Neuronal stem cell (in vitro differentiated cells): ENCODE results near the gene AJUBA.

Experiments
- DNase-seq: peaks from one replicate; pipeline ENCODE4 v3.0.0-alpha.2; 2013; ENCODE audit warnings: low spot score
- H2AFZ ChIP-seq: one replicate; pipeline ENCODE4 v1.6.1; 2013; ENCODE audit warnings: mild to moderate bottlenecking, low read length, inconsistent platforms
- H2AK5ac ChIP-seq: 2 replicates; pipeline ENCODE4 v1.6.1; 2013; ENCODE audit warnings: low read depth, mild to moderate bottlenecking, inconsistent platforms, low read length, moderate library complexity, mixed read lengths
- H2BK120ac ChIP-seq: 2 replicates; pipeline ENCODE4 v1.6.1; 2013; ENCODE audit warnings: low read depth, mild to moderate bottlenecking, inconsistent platforms, low read length, moderate library complexity, mixed read lengths
- H2BK12ac ChIP-seq: one replicate; pipeline ENCODE4 v1.6.1; 2013; ENCODE audit warnings: low read length, inconsistent platforms
- H2BK15ac ChIP-seq: 2 replicates; pipeline ENCODE4 v1.6.1; 2013; ENCODE audit warnings: mild to moderate bottlenecking, low read length, inconsistent platforms, mixed read lengths
- H2BK5ac ChIP-seq: one replicate; pipeline ENCODE4 v1.6.1; 2013; ENCODE audit warnings: inconsistent platforms, mild to moderate bottlenecking, low read length, moderate library complexity
- H3K14ac ChIP-seq: one replicate; pipeline ENCODE4 v1.6.1; 2013; ENCODE audit warnings: low read length, inconsistent platforms
- H3K18ac ChIP-seq: 2 replicates; pipeline ENCODE4 v1.6.1; 2013; ENCODE audit warnings: low read length, inconsistent platforms
- H3K23ac ChIP-seq: 2 replicates; pipeline ENCODE4 v1.6.1; 2013; ENCODE audit warnings: low read depth, mild to moderate bottlenecking, mixed read lengths, low read length, inconsistent platforms; ENCODE audit not compliant: poor library complexity
- H3K27ac ChIP-seq: replicated peaks from 3 replicates; pipeline ENCODE4 v1.5.1; 2013; ENCODE audit warnings: low read length, inconsistent platforms
- H3K27me3 ChIP-seq, 3 experiments: 2 replicates each; pipeline ENCODE4 v1.6.1; 2013; ENCODE audit warnings: low read length in 3 of 3, mild to moderate bottlenecking in 2 of 3, inconsistent platforms in 1 of 3, low read depth in 1 of 3, mixed read lengths in 1 of 3, moderate library complexity in 1 of 3; ENCODE audit not compliant: control insufficient read depth in 3 of 3, insufficient read depth in 3 of 3
- H3K36me3 ChIP-seq, 2 donors: replicated peaks in 1 of 2; 2 replicates each; pipeline ENCODE4 v1.6.1; 2013; ENCODE audit warnings: low read length in 2 of 2; ENCODE audit not compliant: control insufficient read depth in 2 of 2, insufficient read depth in 2 of 2
- H3K4ac ChIP-seq: 2 replicates; pipeline ENCODE4 v1.6.1; 2013; ENCODE audit warnings: inconsistent platforms, mild to moderate bottlenecking, low read length, moderate library complexity
- H3K4me1 ChIP-seq, 2 donors: 1 replicate in 1 of 2; 2 replicates in 1 of 2; pipeline ENCODE4 v1.6.1; 2013; ENCODE audit warnings: low read length in 2 of 2, low read depth in 1 of 2; ENCODE audit not compliant: control insufficient read depth in 2 of 2, insufficient read depth in 1 of 2
- H3K4me2 ChIP-seq: one replicate; pipeline ENCODE4 v1.6.1; 2013; ENCODE audit warnings: mild to moderate bottlenecking, low read length, inconsistent platforms; ENCODE audit not compliant: insufficient read depth, poor library complexity, severe bottlenecking
- H3K4me3 ChIP-seq, 2 donors: 2 replicates each; pipeline ENCODE4 v1.5.1; 2013; ENCODE audit warnings: low read length in 2 of 2, mild to moderate bottlenecking in 2 of 2, inconsistent platforms in 1 of 2, moderate library complexity in 1 of 2
- H3K79me1 ChIP-seq: one replicate; pipeline ENCODE4 v1.6.1; 2013; ENCODE audit warnings: low read depth, mild to moderate bottlenecking, inconsistent platforms, low read length, moderate library complexity
- H3K9ac ChIP-seq: one replicate; pipeline ENCODE4 v1.6.1; 2013; ENCODE audit warnings: mild to moderate bottlenecking, low read depth, low read length, inconsistent platforms; ENCODE audit not compliant: poor library complexity
- H3K9me3 ChIP-seq, 2 donors: replicated peaks in 1 of 2; 2 replicates each; pipeline versions ENCODE3 to v1.6.1; 2013; ENCODE audit warnings: low read length in 2 of 2, mild to moderate bottlenecking in 2 of 2, inconsistent platforms in 1 of 2, low read depth in 1 of 2, mixed read lengths in 1 of 2, moderate library complexity in 1 of 2; ENCODE audit not compliant: control insufficient read depth in 2 of 2, insufficient read depth in 1 of 2
- H4K8ac ChIP-seq: one replicate; pipeline ENCODE4 v1.6.1; 2013; ENCODE audit warnings: low read depth, mild to moderate bottlenecking, inconsistent platforms, low read length, moderate library complexity
- H4K91ac ChIP-seq: one replicate; pipeline ENCODE4 v1.6.1; 2013; ENCODE audit warnings: low read length, low read depth, mild to moderate bottlenecking, inconsistent platforms; ENCODE audit not compliant: poor library complexity
- WGBS, 2 donors: extraction: QIAGEN DNeasy Blood & Tissue Kit; methylation state at CpG; one replicate each; pipeline ENCODE4 v1.1.7; 2013; ENCODE audit warnings: missing lambda C conversion rate in 2 of 2, mixed read lengths in 1 of 2; ENCODE audit not compliant: insufficient read length in 2 of 2, insufficient replicate concordance in 1 of 2; ENCODE audit errors: extremely low coverage in 2 of 2; 5-methylcytosine and 5-hydroxymethylcytosine counted together

Gene AJUBA

DNA sequence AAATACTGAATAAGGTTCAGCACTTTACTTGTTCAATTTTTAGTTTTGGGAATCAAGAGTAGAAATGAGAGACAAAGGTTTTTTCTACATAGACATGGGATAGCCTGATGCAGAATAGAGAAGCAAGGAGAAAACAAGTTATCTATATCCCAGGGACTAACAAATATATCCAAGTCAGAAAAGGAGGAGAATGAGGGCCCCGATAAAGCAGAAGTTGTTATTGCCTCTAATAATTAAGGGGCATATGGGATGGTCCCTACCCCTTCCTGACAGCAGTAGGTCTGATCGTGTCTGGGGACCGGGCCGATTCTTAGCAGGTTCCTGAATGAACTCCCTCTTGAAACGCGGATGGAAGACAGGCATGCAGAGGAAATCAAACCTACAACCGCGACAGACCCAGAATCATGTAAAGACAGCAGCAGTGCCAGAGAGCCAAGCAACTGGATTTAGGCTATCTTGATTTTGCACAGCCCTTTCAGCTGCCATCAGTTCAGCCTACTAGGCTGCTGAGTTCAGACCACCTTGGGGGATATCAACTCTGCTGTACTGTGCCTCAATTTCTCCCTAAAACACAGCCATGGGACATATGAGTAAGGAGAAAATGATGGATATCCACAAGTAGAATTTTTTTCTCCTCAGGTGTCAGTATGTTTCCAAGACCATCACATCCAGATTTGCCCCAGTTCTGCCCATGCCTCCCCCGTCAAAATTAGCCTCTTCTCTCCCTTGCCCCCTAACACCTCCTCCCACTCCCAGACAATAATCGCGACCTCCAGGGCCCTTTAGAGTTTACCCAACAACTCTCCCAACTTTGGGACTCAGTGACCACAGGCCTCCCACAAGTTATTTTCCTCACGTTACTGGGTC, 53.9 kb downstream of the AJUBA start:
- no peak overlapping the region for H3K4ac ChIP-seq
- no peak overlapping the region for H3K14ac ChIP-seq
- no CpG with 5 or more reads among the region's 12 CpGs for WGBS, 2 donors
- peaks cover 5 to 6% of the 10 kb centered on the region in 2 donors for H3K4me1 ChIP-seq
- no peaks in the 10 kb centered on the region for H3K9me3 ChIP-seq
- no peak overlapping the region for H2BK120ac ChIP-seq
- no peaks in the 10 kb centered on the region for H3K79me1 ChIP-seq
- peaks cover 26 to 50% of the 10 kb centered on the region in 2 donors for H3K36me3 ChIP-seq
- peak overlapping the region; percentile 7 for H2AK5ac ChIP-seq
- H2BK12ac ChIP-seq = no peak overlapping the region
- H3K27me3 ChIP-seq = no peaks in the 10 kb centered on the region
- no peak overlapping the region for H2BK15ac ChIP-seq
- H3K23ac ChIP-seq = peak overlapping the region; percentile 85
- peak overlapping the region; percentile 89 for H2AFZ ChIP-seq
- no peak for DNase-seq
- no peak overlapping the region for H4K8ac ChIP-seq
- H3K27ac ChIP-seq = no peak overlapping the region
- peak overlapping the region; percentile 63 for H3K9ac ChIP-seq
- H3K18ac ChIP-seq = peak overlapping the region; percentile 98
- peak overlapping the region; percentile 83 for H3K4me2 ChIP-seq
- no peak overlapping the region for H4K91ac ChIP-seq
- peak overlapping the region; percentile 79 to 99 for H3K4me3 ChIP-seq
- no peak overlapping the region for H2BK5ac ChIP-seq

DNA sequence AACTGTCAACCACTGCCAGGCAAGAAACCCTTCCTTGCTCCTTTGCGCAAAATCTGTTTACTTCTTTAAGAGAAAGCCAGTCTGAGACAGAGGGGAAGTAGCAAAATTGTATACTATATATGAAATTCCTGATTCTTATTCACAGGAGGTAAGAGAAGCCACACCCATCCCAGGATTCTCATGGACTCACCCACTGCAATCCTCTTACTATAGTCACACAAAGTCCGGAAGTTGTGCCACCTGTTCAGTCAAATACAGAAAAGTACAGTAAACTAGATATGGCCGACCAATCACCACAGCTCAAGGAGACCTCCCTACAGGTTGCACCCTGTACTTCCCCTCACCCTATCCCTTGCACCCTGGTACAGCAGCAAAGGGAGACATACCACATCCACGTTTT, 56.0 kb downstream of the AJUBA start:
- Histone ChIP-seq H3K27ac (no peak overlapping the region), H2BK15ac (no peak overlapping the region), H3K36me3 (peaks cover 41 to 63% of the 10 kb centered on the region in 2 donors), H3K4ac (no peak overlapping the region), H4K91ac (no peak overlapping the region), H2BK5ac (no peak overlapping the region), H2AK5ac (no peak overlapping the region), H3K9ac (no peak overlapping the region), H3K79me1 (no peaks in the 10 kb centered on the region), H3K27me3 (no peaks in the 10 kb centered on the region), H3K4me1 (peaks cover 5 to 6% of the 10 kb centered on the region in 2 donors), H2AFZ (no peak overlapping the region), H3K18ac (no peak overlapping the region), H3K14ac (no peak overlapping the region), H2BK120ac (no peak overlapping the region), H2BK12ac (no peak overlapping the region), H3K4me3 (no peak overlapping the region), H3K4me2 (no peak overlapping the region), H3K23ac (no peak overlapping the region), H4K8ac (no peak overlapping the region), H3K9me3 (no peaks in the 10 kb centered on the region)
- no peak for DNase-seq
- no CpG with 5 or more reads among the region's 4 CpGs for WGBS, 2 donors

DNA sequence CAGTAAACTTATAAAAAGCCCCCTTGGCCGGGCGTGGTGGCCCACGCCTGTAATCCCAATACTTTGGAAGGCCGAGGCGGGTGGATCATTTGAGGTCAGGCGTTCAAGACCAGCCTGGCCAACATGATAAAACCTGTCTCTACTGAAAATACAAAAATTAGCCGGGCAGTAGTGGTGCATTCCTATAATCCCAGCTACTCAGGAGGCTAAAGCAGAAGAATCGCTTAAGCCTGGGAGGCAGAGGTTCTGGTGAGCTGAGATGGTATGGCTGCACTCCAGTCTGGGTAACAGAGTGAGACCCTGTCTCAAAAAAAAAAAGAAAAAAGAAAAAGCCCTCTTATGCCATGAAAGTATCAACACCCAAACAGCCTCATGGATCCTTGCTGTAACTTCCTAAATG, 56.8 kb downstream of the AJUBA start:
- Histone ChIP-seq H2AK5ac (no peak overlapping the region), H4K8ac (no peak overlapping the region), H2AFZ (no peak overlapping the region), H3K36me3 (peaks cover 47 to 71% of the 10 kb centered on the region in 2 donors), H3K4me1 (peaks cover 5 to 6% of the 10 kb centered on the region in 2 donors), H4K91ac (no peak overlapping the region), H3K4ac (no peak overlapping the region), H2BK12ac (no peak overlapping the region), H3K79me1 (no peaks in the 10 kb centered on the region), H3K23ac (no peak overlapping the region), H3K4me3 (no peak overlapping the region), H3K9me3 (no peaks in the 10 kb centered on the region), H2BK5ac (no peak overlapping the region), H3K27me3 (no peaks in the 10 kb centered on the region), H3K4me2 (no peak overlapping the region), H3K9ac (no peak overlapping the region), H2BK120ac (no peak overlapping the region), H3K27ac (no peak overlapping the region), H2BK15ac (no peak overlapping the region), H3K14ac (no peak overlapping the region), H3K18ac (no peak overlapping the region)
- no peak for DNase-seq
- no CpG with 5 or more reads among the region's 8 CpGs for WGBS, 2 donors

DNA sequence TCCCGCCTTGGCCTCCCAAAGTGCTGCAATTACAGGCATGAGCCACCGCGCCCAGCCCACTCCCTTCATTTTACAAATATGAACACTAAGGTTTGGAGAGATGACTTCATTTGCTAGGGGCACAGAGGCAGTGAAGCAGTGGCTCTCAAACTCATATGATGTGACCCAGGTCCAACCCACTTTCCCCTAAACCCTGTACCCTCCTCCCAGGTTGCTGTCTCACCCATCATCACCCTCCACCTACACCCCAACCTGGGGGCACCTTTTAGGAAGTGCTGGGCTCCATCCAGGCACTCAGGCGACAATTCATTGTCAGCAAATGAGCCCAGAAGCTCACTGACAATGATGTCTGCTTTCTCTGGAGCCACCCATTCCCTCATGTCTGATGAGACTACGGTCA, 58.6 kb downstream of the AJUBA start:
- H3K23ac ChIP-seq = no peak overlapping the region
- H2AFZ ChIP-seq = no peak overlapping the region
- H3K4me3 ChIP-seq = no peak overlapping the region
- no peak overlapping the region for H2BK15ac ChIP-seq
- H3K4me1 ChIP-seq = peaks cover 8 to 10% of the 10 kb centered on the region in 2 donors
- no peak overlapping the region for H3K9ac ChIP-seq
- no peaks in the 10 kb centered on the region for H3K27me3 ChIP-seq
- H3K9me3 ChIP-seq = no peaks in the 10 kb centered on the region
- H2AK5ac ChIP-seq = no peak overlapping the region
- WGBS, 2 donors = no CpG with 5 or more reads among the region's 5 CpGs
- no peak overlapping the region for H3K4ac ChIP-seq
- H3K36me3 ChIP-seq = peaks cover 52 to 81% of the 10 kb centered on the region in 2 donors
- DNase-seq = no peak
- H3K18ac ChIP-seq = no peak overlapping the region
- no peak overlapping the region for H3K27ac ChIP-seq
- H3K4me2 ChIP-seq = no peak overlapping the region
- no peaks in the 10 kb centered on the region for H3K79me1 ChIP-seq
- no peak overlapping the region for H2BK12ac ChIP-seq
- no peak overlapping the region for H2BK120ac ChIP-seq
- no peak overlapping the region for H3K14ac ChIP-seq
- no peak overlapping the region for H4K8ac ChIP-seq
- H2BK5ac ChIP-seq = no peak overlapping the region
- no peak overlapping the region for H4K91ac ChIP-seq
